Osteoblast (primary cell): ENCODE results near the gene MGAT4D. TPM values are rescaled to one million over a fixed set of nuclear protein-coding genes. Genes with fewer than 3 reads are reported as not detected.

Experiments
- DNase-seq: peaks from one replicate; pipeline ENCODE4 v3.0.0; 2011; ENCODE audit warnings: low spot score, mixed read lengths; ENCODE audit not compliant: insufficient read length; ENCODE audit errors: missing footprints
- H2AFZ ChIP-seq: 2 replicates; pipeline ENCODE4 v1.6.0; 2011; ENCODE audit warnings: mild to moderate bottlenecking, low read length
- H3K27ac ChIP-seq: 2 replicates; pipeline ENCODE4 v1.5.1; 2011; ENCODE audit warnings: mild to moderate bottlenecking, low read depth, low read length, moderate library complexity
- H3K27me3 ChIP-seq: 2 replicates; pipeline ENCODE4 v1.6.0; 2012; ENCODE audit warnings: mild to moderate bottlenecking, control low read depth, inconsistent platforms, low read length, moderate library complexity; ENCODE audit not compliant: insufficient read depth
- H3K36me3 ChIP-seq: 2 replicates; pipeline ENCODE4 v1.5.1; 2011; ENCODE audit warnings: mild to moderate bottlenecking, low read length, control low read depth, moderate library complexity; ENCODE audit not compliant: insufficient read depth
- H3K4me1 ChIP-seq: 2 replicates; pipeline ENCODE4 v1.5.1; 2011; ENCODE audit warnings: mild to moderate bottlenecking, low read length, control low read depth, moderate library complexity; ENCODE audit not compliant: insufficient read depth
- H3K4me2 ChIP-seq: 2 replicates; pipeline ENCODE4 v1.6.0; 2011; ENCODE audit warnings: mild to moderate bottlenecking, low read length; ENCODE audit not compliant: insufficient read depth
- H3K4me3 ChIP-seq: fragments of 200-600 bp; sonication (generic); 3 replicates; pipeline ENCODE4 v1.5.1; 2012; ENCODE audit warnings: mild to moderate bottlenecking, low read length, inconsistent platforms; ENCODE audit not compliant: insufficient read depth
- H3K79me2 ChIP-seq: 2 replicates; pipeline ENCODE4 v1.6.0; 2012; ENCODE audit warnings: mild to moderate bottlenecking, low read length, control low read depth, inconsistent platforms; ENCODE audit not compliant: insufficient read depth
- H3K9me3 ChIP-seq: 2 replicates; pipeline ENCODE4 v1.5.1; 2011; ENCODE audit warnings: low read depth, low read length, control low read depth
- H4K20me1 ChIP-seq: 2 replicates; pipeline ENCODE4 v1.6.0; 2012; ENCODE audit warnings: mild to moderate bottlenecking, low read length, control low read depth; ENCODE audit not compliant: insufficient read depth
- CTCF ChIP-seq: IDR thresholded peaks from 2 replicates; pipeline ENCODE4 v1.5.1; 2011; ENCODE audit warnings: mild to moderate bottlenecking, low read depth, low read length, moderate library complexity; ENCODE audit errors: extremely low read depth
- total RNA-seq: library from RNA; depleted of rRNA; stranded (reverse); fragments of >200 nt; gene quantifications from 2 replicates; pipeline ENCODE4 v1.2.3, GENCODE V29; 2012

Gene MGAT4D
- total RNA-seq, 1 donor, result not detected

- no peak for DNase-seq
- TF ChIP-seq CTCF, result no peak
- Histone ChIP-seq H3K79me2 (no peaks in the 10 kb centered on the region), H3K4me2 (no peak overlapping the region), H3K27ac (no peak overlapping the region), H2AFZ (no peak overlapping the region), H3K27me3 (peaks cover 9% of the 10 kb centered on the region), H3K36me3 (no peaks in the 10 kb centered on the region), H3K4me1 (no peaks in the 10 kb centered on the region), H3K9me3 (no peaks in the 10 kb centered on the region), H3K4me3 (no peak overlapping the region), H4K20me1 (no peaks in the 10 kb centered on the region)
Observed at GRCh38 chr4:140463614-140464013, 34.5 kb downstream of the MGAT4D start.

- DNase-seq, result no peak
- TF ChIP-seq CTCF, result no peak
Observed at GRCh38 chr4:140463182-140463581, 34.9 kb downstream of the MGAT4D start.

GRCh38 chr4:140450352-140450751 is 47.7 kb downstream of the MGAT4D start:
- TF ChIP-seq CTCF, result no peak
- Histone ChIP-seq H3K4me1 (no peaks in the 10 kb centered on the region), H3K4me3 (no peak overlapping the region), H3K36me3 (no peaks in the 10 kb centered on the region), H2AFZ (no peak overlapping the region), H4K20me1 (no peaks in the 10 kb centered on the region), H3K9me3 (no peaks in the 10 kb centered on the region), H3K27ac (no peak overlapping the region), H3K79me2 (no peaks in the 10 kb centered on the region), H3K4me2 (no peak overlapping the region), H3K27me3 (peaks cover 15% of the 10 kb centered on the region)
- no peak for DNase-seq

More at GRCh38 chr4:140463182-140463581, 34.9 kb downstream of the MGAT4D start:
- Histone ChIP-seq H4K20me1 (no peaks in the 10 kb centered on the region), H3K9me3 (no peaks in the 10 kb centered on the region), H3K27me3 (peaks cover 7% of the 10 kb centered on the region), H3K4me2 (no peak overlapping the region), H3K4me3 (no peak overlapping the region), H3K79me2 (no peaks in the 10 kb centered on the region), H3K27ac (no peak overlapping the region), H2AFZ (no peak overlapping the region), H3K36me3 (no peaks in the 10 kb centered on the region), H3K4me1 (no peaks in the 10 kb centered on the region)

- Histone ChIP-seq H3K36me3 (no peaks in the 10 kb centered on the region), H3K9me3 (no peaks in the 10 kb centered on the region), H3K4me1 (no peaks in the 10 kb centered on the region), H2AFZ (no peak overlapping the region), H3K4me3 (no peak overlapping the region), H3K27ac (no peak overlapping the region), H3K79me2 (no peaks in the 10 kb centered on the region), H4K20me1 (no peaks in the 10 kb centered on the region), H3K4me2 (no peak overlapping the region), H3K27me3 (peaks cover 8% of the 10 kb centered on the region)
- DNase-seq, result no peak
- no peak for TF ChIP-seq CTCF
Observed at GRCh38 chr4:140448830-140449229, 49.3 kb downstream of the MGAT4D start.
